Natural killer cell (primary cell): Measurements from ENCODE around the gene WDR37. TPM values are rescaled to one million over a fixed set of nuclear protein-coding genes. Genes with fewer than 3 reads are reported as not detected.

Source experiments
- ATAC-seq, 3 donors: fragments of 150-1000 bp in 2 of 3; fragments of 200-7000 bp in 1 of 3; cut with Tn5 transposase; 1 replicate in 1 of 3; 2 replicates in 2 of 3; pipeline ENCODE4 v1.10.0; 2021; ENCODE audit warnings: mild to moderate bottlenecking in 2 of 3, moderate library complexity in 2 of 3
- DNase-seq, 2 donors: peaks; one replicate each; pipeline versions ENCODE4 v3.0.0 to v3.0.0-alpha.2; 2013 to 2021; ENCODE audit warnings: mixed read lengths in 1 of 2
- H3K27ac ChIP-seq: one replicate; pipeline ENCODE4 v1.5.1; 2013; ENCODE audit warnings: mild to moderate bottlenecking, low read length
- H3K27me3 ChIP-seq: one replicate; pipeline ENCODE4 v1.6.1; 2013; ENCODE audit warnings: low read length; ENCODE audit not compliant: control insufficient read depth, insufficient read depth
- H3K36me3 ChIP-seq: one replicate; pipeline ENCODE4 v1.6.1; 2013; ENCODE audit warnings: low read length; ENCODE audit not compliant: control insufficient read depth, insufficient read depth
- H3K4me1 ChIP-seq: one replicate; pipeline ENCODE4 v1.6.1; 2013; ENCODE audit warnings: low read length; ENCODE audit not compliant: control insufficient read depth, insufficient read depth
- H3K4me3 ChIP-seq: one replicate; pipeline ENCODE4 v1.5.1; 2013; ENCODE audit warnings: low read length
- H3K9me3 ChIP-seq: one replicate; pipeline ENCODE4 v1.6.1; 2013; ENCODE audit warnings: low read length; ENCODE audit not compliant: control insufficient read depth, insufficient read depth
- H3K27ac Mint-ChIP-seq, 2 donors: one replicate each; pipeline ENCODE4 v1.8.0; 2022; ENCODE audit warnings: mild to moderate bottlenecking in 2 of 2, mixed read lengths in 2 of 2, moderate library complexity in 1 of 2
- H3K27me3 Mint-ChIP-seq, 2 donors: one replicate each; pipeline ENCODE4 v1.8.0; 2022; ENCODE audit warnings: low read depth in 2 of 2, mixed read lengths in 2 of 2
- H3K36me3 Mint-ChIP-seq: one replicate; pipeline ENCODE4 v1.8.0; 2022; ENCODE audit warnings: mixed read lengths
- H3K4me1 Mint-ChIP-seq, 2 donors: one replicate each; pipeline ENCODE4 v1.8.0; 2022; ENCODE audit warnings: mixed read lengths in 2 of 2
- H3K4me3 Mint-ChIP-seq: one replicate; pipeline ENCODE4 v1.8.0; 2022; ENCODE audit warnings: mild to moderate bottlenecking, moderate library complexity, mixed read lengths
- H3K9me3 Mint-ChIP-seq, 2 donors: one replicate each; pipeline ENCODE4 v1.8.0; 2022; ENCODE audit warnings: mixed read lengths in 2 of 2
- CTCF ChIP-seq: fragments of 200-600 bp; IDR thresholded peaks from one replicate; pipeline ENCODE4 v1.8.0; 2022; ENCODE audit warnings: antibody characterized with exemption
- WGBS: methylation state at CpG from one replicate; pipeline ENCODE4 v1.1.7; 2013; ENCODE audit warnings: missing lambda C conversion rate; ENCODE audit not compliant: insufficient coverage; 5-methylcytosine and 5-hydroxymethylcytosine counted together
- intact Hi-C: fragments of 100-400 bp; cut with micrococcal nuclease; formaldehyde crosslinking; loops from one replicate; pipeline ENCODE4 v1.14.2; 2022
- total RNA-seq, 4 donors: library from RNA; stranded (reverse); fragments of 120-200 nt in 1 of 4; gene quantifications; one replicate each; pipeline versions ENCODE4 v1.2.3 to v1.2.4, GENCODE V29; 2013 to 2022

Gene WDR37
- total RNA-seq, 3 donors from 2014 or later (not counting 1 experiment from before 2014, with no cell fraction given): 56.3 to 59.6 (median 57.6) TPM

GRCh38 chr10:1178506-1178905 is 122.3 kb downstream of the WDR37 start:
- H3K36me3 Mint-ChIP-seq: no peaks in the 10 kb centered on the region
- Histone ChIP-seq H3K9me3 (no peaks in the 10 kb centered on the region), H3K4me3 (no peak overlapping the region), H3K27me3 (no peaks in the 10 kb centered on the region), H3K27ac (no peak overlapping the region), H3K36me3 (no peaks in the 10 kb centered on the region), H3K4me1 (no peaks in the 10 kb centered on the region)
- ATAC-seq (no peak), DNase-seq (no peak)
- H3K4me3 Mint-ChIP-seq: no peak overlapping the region
- no peak for TF ChIP-seq CTCF
- H3K4me1 Mint-ChIP-seq: peaks cover 0 to 9% of the 10 kb centered on the region in 2 donors
- no peak overlapping the region for H3K27ac Mint-ChIP-seq
- WGBS: 88% methylated on average over 16 of the region's 16 CpGs
- intact Hi-C loops: no loop called here
- no peaks in the 10 kb centered on the region for H3K27me3 Mint-ChIP-seq
- no peaks in the 10 kb centered on the region for H3K9me3 Mint-ChIP-seq

- 81% methylated on average over 20 of the region's 20 CpGs for WGBS
Measured at GRCh38 chr10:1179346-1180070, 123.3 kb downstream of the WDR37 start.

GRCh38 chr10:1180071-1180730 is 124.0 kb downstream of the WDR37 start:
- H3K27ac Mint-ChIP-seq: no peak overlapping the region
- H3K27me3 Mint-ChIP-seq: no peaks in the 10 kb centered on the region
- peaks cover 0 to 5% of the 10 kb centered on the region in 2 donors for H3K4me1 Mint-ChIP-seq
- no peaks in the 10 kb centered on the region for H3K9me3 ChIP-seq
- no peak overlapping the region for H3K27ac ChIP-seq
- H3K4me3 ChIP-seq: no peak overlapping the region
- no peak for TF ChIP-seq CTCF
- ATAC-seq (no peak), DNase-seq (no peak)
- no peak overlapping the region for H3K4me3 Mint-ChIP-seq
- no peaks in the 10 kb centered on the region for H3K36me3 ChIP-seq
- H3K9me3 Mint-ChIP-seq: no peaks in the 10 kb centered on the region
- H3K27me3 ChIP-seq: no peaks in the 10 kb centered on the region
- intact Hi-C loops: no loop called here
- no peaks in the 10 kb centered on the region for H3K36me3 Mint-ChIP-seq
- H3K4me1 ChIP-seq: no peaks in the 10 kb centered on the region
- WGBS: 86% methylated on average over 15 of the region's 16 CpGs

More at GRCh38 chr10:1179346-1180070, 123.3 kb downstream of the WDR37 start:
- no peak for TF ChIP-seq CTCF
- H3K36me3 Mint-ChIP-seq: no peaks in the 10 kb centered on the region
- DNase-seq (no peak), ATAC-seq (no peak)
- intact Hi-C loops: no loop called here
- Histone ChIP-seq H3K27ac (no peak overlapping the region), H3K4me1 (no peaks in the 10 kb centered on the region), H3K27me3 (no peaks in the 10 kb centered on the region), H3K4me3 (no peak overlapping the region), H3K9me3 (no peaks in the 10 kb centered on the region), H3K36me3 (no peaks in the 10 kb centered on the region)
- no peak overlapping the region for H3K27ac Mint-ChIP-seq
- H3K4me3 Mint-ChIP-seq: no peak overlapping the region
- H3K4me1 Mint-ChIP-seq: peaks cover 0 to 9% of the 10 kb centered on the region in 2 donors
- no peaks in the 10 kb centered on the region for H3K27me3 Mint-ChIP-seq
- H3K9me3 Mint-ChIP-seq: no peaks in the 10 kb centered on the region
